Medulla oblongata (tissue), 1 donor: ENCODE results near the gene COG3.
"Not testable (repeated sequence)": the region's sequence is repeated elsewhere in the genome, so short reads cannot be mapped to it uniquely, and the experiment has no call there.

Experiments used
- DNase-seq: peaks from one replicate; pipeline ENCODE4 v3.0.0-alpha.2; 2015; ENCODE audit errors: extremely low spot score

Gene COG3, protein sequence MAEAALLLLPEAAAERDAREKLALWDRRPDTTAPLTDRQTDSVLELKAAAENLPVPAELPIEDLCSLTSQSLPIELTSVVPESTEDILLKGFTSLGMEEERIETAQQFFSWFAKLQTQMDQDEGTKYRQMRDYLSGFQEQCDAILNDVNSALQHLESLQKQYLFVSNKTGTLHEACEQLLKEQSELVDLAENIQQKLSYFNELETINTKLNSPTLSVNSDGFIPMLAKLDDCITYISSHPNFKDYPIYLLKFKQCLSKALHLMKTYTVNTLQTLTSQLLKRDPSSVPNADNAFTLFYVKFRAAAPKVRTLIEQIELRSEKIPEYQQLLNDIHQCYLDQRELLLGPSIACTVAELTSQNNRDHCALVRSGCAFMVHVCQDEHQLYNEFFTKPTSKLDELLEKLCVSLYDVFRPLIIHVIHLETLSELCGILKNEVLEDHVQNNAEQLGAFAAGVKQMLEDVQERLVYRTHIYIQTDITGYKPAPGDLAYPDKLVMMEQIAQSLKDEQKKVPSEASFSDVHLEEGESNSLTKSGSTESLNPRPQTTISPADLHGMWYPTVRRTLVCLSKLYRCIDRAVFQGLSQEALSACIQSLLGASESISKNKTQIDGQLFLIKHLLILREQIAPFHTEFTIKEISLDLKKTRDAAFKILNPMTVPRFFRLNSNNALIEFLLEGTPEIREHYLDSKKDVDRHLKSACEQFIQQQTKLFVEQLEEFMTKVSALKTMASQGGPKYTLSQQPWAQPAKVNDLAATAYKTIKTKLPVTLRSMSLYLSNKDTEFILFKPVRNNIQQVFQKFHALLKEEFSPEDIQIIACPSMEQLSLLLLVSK

DNA sequence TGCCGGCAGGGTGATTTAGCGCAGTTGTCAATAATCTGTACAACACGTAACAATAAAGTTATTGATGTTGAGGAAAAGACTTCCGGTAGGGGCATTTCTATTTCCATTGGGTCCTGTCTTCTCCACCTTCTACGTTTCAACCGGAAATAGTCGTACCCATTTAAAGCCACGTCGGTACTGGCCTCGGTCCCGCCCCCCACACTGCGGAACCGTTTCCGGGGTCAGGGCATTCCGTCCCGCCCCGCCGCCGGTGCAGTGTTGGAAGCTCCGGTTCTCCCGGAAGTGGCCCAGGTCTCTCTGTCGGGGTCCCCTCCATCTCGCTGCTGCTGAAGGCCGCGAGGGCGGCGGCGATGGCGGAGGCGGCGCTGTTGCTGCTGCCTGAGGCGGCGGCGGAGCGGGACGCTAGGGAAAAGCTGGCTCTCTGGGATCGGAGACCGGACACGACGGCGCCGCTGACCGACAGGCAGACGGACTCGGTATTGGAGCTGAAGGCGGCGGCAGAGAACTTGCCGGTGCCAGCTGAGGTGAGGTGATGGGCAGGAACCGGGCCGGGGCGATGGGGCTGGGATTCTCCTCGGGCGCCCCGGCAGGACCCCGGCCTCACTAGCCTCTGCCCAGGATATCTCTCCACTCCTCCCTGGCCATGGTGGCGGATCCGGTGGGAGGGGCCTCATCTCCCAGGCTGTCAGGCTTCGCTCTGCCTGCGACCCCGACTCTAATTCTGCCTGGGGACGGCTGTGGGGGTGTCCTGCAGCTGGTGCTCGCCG lies at the start of gene COG3:
Gene COG3, plus strand, starts transcription at position 253 of the 767 bp plus-strand sequence. Its CDS starts 98 bp downstream, at position 351.
- DNase-seq = peak; percentile 98

DNA sequence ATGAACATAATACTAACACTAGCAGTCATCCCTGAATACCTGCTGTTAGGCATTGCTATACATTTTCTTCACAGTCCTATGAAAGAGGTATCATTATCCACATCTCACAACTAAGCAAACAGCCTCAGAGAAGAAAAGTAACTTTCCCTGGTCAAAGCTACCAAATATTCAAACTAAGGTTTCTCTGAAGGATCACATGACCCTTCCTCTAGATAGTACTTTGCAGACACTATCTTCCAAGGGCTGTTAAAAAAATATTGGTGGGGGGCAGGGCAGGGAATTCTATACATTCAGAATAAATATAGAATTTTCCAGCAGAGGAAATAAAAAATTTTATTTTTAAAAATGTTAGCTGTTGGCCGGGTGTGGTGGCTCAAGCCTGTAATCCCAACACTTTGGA lies 49.6 kb upstream of the COG3 start:
- no peak for DNase-seq

DNA sequence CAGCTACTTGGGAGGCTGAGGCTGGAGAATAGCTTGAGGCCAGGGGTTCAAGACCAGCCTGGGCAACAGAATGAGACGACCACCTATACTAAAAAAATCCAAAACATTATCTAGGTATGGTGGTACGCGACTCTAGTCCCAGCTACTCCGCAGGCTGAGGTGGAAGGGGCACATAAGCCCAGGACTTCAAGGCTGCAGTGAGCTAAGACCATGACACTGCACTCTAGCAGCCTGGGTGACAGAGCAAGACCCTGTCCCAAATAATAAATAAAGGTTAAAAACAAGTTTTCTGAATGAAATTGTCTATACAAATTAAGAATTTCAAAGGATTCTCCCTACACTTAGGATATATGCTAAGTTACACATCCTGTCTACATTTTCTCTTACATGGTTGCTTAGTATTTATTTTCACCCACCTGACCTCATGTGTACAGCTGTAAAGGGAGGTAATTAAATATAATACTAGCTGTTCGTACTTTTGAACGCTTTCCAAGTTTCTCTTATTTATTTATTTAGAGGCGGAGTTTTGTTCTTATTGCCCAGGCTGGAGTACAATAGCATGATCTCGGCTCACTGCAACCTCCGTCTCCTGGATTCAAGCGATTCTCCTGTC lies 48.1 kb upstream of the COG3 start:
- DNase-seq = no peak

DNA sequence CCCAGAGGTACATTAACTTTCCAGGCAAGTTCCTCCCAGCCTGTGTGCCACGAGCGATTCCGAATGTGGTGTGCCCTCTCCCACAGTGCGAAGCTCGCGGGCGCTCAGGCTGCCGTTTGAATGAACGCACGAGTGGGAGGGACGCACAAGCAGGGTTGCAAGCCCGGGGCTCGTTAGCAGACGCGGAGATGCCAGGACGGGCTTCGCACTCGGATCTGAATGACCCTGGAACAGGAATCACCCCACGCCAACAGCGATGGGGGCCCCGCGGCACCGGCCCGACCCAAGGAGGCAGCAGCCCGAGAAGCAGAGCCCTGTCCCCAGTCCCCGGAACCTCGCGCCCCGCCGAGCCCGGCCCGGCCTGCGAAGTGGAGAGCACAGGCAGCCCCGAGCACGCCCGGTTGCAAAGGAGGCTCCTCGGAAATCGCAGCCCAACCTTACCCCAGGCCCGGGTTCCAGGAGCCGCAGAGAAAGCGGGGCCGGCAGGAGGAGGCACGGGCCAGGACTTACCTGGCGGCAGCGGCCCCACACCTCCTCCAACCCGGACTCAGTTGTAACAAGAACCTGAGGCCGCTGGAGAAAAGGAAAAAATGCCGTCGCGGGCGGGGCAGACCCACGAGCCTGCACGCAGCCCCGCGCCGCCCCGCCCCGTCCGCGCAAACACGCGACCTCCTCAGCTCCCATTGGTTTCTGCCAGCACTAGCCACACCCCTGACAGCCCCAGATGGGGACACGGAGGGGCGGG lies 46.8 kb upstream of the COG3 start, which contains the start of gene SLC25A30:
Gene SLC25A30, minus strand, starts transcription at position 584 of the 745 bp plus-strand sequence. CDS start 6,948 bp downstream, outside the sequence.
- DNase-seq = peak; percentile 90

DNA sequence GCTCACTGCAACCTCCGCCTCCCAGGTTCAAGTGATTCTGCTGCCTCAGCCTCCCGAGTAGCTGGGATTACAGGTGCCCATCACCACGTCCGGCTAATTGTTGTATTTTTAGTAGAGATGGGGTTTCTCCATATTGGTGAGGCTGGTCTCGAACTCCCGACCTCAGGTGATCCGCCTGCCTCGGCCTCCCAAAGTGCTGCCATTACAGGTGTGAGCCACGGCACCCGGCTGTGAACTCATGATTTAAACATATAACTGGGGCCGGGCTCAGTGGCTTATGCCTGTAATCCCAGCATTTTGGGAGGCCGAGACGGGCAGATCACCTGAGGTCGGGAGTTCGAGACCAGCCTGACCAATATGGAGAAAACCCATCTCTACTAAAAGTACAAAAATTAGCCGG lies 45.4 kb upstream of the COG3 start:
- not testable (repeated sequence) for DNase-seq

DNA sequence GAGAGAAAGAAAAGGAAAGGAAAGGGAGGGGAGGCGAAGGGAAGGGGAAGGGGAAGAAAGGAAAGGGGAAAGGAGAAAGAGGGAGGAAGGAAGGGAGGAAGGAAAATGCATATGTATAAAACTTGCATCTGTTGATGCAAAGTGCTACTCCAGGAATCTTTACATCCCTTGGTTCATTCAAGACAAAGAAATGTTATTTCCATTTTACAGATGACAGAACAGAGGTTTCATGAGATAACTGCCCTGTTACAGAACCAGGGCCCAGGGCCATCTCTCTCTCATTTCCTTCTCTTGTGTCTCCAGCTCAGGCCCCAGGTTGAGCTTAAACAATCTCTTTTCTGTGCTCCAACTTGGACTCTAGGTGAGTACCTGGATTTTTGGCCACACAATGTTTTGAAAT lies 44.8 kb upstream of the COG3 start:
- no peak for DNase-seq

DNA sequence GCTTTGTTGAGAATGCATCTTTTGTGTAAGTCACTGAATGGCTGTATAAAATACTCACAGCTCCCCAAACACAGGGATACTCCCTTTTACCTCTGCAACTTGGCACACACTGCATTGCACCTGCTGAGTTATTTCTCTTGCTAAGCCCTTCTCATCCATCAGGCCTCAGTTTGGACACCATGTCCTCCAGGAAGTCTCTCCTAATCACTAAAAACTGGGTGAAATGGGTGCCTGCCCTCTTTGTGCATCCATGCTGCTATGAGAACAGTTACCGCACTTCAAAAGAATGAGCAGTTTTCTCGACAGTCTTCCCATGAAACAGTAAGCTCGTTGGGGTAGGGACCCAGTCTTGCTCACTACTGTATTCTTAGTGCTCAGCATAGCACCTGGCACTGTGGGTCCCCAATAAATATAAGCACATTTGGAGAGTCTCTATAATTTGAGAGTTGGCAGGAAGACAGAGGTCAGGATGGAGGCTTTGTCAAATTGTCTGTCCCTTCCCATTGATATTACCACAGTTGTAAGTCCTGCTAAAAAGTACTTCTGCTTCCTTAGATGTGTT lies 41.9 kb upstream of the COG3 start:
- DNase-seq = no peak

DNA sequence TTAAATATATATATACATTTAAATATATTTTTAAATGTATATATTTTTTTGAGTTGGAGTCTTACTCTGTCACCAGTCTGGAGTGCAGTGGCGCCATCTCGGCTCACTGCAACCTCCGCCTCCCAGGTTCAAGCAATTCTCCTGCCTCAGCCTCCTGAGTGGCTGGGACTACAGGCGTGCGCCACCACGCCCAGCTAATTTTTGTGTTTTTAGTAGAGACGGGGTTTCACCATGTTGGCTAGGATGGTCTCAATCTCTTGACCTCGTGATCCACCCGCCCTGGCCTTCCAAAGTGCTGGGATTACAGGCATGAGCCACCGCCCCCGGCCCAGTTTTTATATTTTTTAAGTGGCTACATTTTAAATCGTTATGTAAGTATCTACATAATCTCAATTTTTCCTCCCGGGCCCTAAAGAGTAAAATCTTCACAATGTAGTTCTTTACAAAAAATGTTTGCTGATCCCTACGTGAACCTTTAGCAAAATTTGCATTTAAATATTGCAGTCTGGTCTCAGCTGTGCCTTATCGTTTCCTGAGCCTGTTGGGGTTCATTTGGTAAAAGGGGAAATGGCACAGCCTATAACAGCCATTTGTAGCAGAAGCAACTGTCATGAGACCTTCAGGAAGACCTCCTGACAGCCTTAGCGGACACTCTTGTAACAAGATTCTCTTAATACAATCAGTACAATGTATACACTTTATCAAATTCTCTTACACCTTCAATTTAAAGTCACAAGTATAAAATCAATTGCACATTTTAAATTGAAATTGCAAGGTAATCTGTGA lies 38.5 kb upstream of the COG3 start:
- DNase-seq = peak; percentile 50

DNA sequence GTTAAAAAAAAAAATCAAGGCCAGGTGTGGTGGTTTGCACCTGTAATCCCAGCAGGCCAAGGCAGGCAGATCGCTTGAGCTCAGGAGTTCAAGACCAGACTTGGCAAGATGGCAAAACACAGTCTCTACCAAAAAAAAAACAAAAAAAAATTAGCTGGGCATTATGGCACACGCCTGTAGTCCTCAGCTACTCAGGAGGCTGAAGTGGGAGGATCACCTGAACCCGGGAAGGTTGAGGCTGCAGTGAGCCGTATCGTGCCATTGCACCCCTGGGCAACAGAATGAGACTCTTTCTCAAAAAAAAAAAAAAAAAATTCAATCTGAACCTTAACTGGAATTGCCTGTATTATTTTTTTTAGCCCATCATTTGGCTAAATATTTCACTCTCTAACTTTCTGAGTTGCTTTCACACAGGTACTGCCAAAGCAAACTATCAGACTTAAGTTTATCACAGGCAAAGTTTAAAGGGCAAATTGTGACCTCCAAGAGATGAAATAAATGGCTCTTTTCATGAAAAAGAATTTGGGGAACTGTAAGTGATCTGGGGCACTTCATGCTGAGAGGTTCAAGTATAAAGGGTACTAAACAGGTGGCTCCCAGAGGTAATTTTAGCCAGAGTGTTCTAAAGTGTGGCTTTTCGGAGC lies 31.9 kb upstream of the COG3 start:
- no peak for DNase-seq

DNA sequence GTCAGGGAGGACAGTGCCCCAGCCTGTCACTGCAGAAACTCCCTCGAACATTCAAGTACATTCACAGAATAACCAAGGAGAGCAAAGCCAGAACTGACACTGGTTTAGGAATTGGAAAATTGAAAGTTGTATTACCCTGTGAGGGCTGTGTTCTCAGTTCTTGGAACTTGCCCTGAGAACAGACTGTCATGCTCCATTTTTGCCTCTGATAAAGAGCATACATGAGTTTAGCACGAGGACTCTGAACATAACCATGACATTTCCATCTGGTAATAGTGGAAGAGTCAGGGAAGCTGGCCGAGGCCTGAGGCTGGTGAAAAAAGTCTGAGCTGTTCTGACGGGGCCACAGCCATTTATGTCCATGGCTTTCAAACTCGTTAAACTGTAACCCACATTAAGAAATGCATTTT lies 31.4 kb upstream of the COG3 start:
- DNase-seq = no peak

DNA sequence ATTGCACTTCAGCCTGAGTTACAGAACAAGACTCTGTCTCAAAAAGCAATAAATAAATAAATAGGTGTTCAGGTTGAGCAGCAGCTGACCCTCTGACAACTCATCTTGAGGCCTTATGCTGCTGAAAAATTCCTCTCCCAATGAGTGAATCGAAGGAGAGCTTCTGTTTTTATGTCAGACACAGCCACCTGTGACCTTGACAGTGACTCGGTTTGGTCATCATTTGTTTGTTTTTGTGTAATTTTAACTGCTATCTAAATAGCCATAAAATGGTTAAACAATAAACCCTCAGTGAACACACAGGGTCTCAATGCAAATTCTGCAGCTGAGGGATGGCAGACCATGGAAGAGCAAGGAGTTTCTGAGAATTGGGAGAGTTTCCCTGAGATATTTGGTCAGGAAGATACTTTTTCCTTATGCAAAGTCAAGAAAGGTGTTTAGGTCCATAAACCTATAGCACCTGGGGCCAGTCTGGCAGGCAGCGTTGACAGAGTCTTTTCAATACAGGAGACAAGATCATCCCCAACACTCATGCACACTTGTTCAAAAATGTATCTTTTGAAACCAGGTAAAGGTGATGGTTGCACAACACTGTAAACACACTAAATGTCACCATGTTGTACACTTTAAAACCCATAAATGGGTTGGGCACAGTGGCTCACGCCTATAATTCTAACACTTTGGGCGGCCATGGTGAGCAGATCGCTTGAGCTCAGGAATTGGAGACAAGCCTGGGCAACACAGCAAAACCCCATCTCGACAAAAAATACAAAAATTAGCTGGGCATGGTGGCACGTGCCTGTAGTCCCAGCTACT lies 30.0 kb upstream of the COG3 start:
- no peak for DNase-seq

DNA sequence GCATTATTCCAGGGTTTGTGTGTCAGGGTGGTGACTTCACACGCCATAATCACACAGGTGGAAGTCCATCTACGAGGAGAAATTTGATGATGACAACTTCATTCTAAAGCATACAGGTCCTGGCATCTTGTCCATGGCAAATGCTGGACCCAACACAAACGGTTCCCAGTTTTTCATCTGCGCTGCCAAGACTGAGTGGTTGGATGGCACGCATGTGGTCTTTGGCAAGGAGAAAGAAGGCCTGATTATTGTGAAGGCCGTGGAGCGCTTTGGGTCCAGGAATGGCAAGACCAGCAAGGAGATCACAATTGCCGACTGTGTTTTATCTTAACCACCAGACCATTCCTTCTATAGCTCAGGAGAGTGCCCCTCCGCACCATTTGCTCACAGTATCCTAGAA lies 28.4 kb upstream of the COG3 start:
- DNase-seq = no peak

DNA sequence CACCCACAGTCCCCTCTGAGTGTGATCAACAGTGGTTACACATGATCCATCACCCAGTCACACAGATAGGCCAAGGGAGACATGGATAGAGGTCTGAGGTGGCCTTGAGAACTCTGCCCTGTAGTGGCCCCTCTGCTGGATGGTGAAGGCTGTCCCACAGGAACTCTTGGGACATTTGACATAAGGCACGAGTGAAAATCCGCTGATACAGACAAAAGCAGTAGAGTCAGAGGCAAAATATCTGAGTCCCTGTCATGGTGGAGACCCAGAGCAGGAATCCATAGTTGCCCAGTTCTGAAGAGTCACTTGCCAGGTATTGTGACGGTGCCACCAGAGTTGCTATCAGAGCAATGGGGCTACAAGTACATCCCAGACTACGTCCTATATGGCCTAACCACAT lies 27.8 kb upstream of the COG3 start:
- DNase-seq = no peak

DNA sequence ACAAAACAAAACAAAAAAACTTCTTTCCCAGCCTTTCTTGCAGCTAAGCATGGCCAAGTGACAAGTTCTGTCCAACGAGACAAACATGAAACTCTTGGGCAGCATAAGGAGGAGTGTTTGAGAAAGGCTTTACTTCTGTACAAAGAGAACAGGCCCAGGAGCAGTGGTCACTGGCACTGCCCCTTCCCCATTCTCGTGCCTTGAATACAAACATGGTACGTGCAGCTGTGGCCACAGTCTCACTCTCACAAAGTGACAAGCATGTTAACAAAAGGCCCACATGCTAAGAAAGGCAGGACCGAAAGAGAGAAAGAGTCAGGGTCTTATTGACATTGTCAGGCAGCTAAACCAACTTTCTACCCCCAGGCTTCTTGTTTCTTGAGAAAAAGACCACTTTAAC lies 26.8 kb upstream of the COG3 start:
- no peak for DNase-seq

DNA sequence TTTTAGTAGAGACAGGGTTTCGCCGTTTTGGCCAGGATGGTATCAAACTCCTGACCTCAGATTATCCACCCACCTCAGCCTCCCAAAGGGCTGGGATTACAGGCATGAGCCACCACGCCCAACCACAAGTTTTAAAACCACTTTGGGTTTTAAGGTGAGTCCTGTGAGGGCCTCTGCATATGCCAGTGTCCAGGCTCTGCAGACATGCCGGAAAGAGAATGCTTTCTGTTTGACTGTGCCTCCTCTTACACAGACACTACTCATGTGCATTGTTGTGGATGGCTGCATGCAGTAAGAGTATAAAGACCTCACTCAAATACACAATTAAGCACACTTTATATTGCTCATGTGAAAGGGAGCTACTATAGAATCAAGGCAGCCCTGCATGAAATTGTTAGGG lies 25.7 kb upstream of the COG3 start:
- no peak for DNase-seq

DNA sequence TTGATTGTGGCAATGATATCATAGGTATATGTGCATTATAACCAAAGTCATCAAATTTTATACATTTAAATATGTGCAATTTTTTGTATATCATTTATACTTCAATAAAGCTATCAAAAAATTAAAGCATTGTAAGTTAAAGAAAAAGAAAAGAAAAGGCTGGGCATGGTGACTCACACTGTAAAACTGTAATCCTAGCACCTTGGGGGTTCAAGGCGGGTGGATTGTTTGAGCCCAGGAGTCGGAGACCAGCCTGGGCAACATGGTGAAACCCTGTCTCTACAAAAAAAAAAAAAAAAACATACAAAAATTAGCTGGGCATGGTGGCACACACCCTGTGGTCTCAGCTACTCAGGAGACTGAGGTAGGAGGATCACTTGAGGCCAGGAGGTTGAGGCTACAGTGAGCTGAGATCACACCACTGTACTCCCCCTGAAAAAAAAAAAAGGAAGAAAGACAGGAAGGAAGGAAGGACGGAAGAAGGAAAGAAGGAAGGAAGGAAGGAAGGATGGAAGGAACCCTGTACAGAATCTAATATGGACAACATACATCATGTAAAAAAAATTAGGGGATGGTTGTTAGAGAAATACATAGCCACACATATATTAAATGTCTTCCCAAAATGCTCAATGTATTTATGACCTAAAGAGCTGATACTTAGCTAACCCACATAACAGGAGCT lies 24.8 kb upstream of the COG3 start:
- no peak for DNase-seq

DNA sequence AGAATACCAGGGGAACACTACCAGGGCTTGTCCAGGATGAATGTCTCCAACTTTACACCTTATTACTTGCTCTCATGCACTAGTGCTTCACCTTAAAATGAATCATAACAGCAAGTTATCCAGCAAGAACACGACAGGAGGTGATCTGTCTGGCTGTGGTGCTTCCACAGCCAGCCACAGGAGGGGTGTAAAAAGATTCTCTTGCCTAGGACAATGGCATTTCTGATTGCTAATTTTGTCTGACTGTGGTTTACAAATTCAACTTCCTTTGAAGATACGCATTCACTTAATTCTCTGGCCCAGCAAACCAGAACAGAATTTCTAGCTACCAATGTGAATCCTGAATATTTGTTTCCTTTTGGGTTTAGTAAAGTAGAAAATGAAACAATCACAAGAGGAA lies 23.1 kb upstream of the COG3 start:
- no peak for DNase-seq

DNA sequence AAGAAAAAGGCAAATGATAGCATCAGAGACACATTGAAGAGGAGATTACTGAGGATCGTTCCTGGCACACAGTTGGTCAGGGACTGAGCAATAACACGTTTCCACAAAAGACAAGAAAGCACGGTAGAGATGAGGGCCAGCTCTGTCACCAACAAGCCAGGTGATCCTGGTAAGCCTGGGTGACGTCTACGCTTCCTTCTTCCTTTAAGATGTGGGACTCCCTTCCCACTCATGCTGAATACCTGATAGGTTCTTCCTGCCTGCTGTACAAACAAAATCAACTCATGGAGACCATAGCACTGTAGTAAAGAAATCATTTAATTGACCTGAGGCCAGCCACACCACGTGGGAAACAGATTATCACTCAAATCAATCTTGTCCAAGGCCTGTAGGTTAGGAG lies 19.7 kb upstream of the COG3 start:
- DNase-seq = no peak
